Sigmoid colon (tissue), 4 donors: ENCODE results near the gene ABCA1.

Experiments
- CTCF ChIP-seq, 4 experiments: fragments of 450-650 bp in 3 of 4; fragments of 200-600 bp in 1 of 4; IDR thresholded peaks; one replicate each; pipeline ENCODE4 v1.5.1; 2016 to 2019; ENCODE audit warnings: antibody characterized with exemption in 4 of 4, mild to moderate bottlenecking in 3 of 4, moderate library complexity in 2 of 4
- EP300 ChIP-seq, 4 donors: sonication (generic); formaldehyde crosslinking; IDR thresholded peaks; one replicate each; pipeline ENCODE4 v1.6.1; 2017; ENCODE audit warnings: antibody characterized with exemption in 4 of 4
- POLR2A ChIP-seq, 2 donors: fragments of 450-650 bp; IDR thresholded peaks; one replicate each; pipeline ENCODE4 v1.6.1; 2016; ENCODE audit warnings: antibody characterized with exemption in 2 of 2, mild to moderate bottlenecking in 2 of 2, moderate library complexity in 2 of 2
- POLR2AphosphoS5 ChIP-seq, 4 donors: sonication (generic); formaldehyde crosslinking; IDR thresholded peaks; one replicate each; pipeline ENCODE4 v1.6.1; 2017; ENCODE audit warnings: antibody characterized with exemption in 4 of 4

DNA sequence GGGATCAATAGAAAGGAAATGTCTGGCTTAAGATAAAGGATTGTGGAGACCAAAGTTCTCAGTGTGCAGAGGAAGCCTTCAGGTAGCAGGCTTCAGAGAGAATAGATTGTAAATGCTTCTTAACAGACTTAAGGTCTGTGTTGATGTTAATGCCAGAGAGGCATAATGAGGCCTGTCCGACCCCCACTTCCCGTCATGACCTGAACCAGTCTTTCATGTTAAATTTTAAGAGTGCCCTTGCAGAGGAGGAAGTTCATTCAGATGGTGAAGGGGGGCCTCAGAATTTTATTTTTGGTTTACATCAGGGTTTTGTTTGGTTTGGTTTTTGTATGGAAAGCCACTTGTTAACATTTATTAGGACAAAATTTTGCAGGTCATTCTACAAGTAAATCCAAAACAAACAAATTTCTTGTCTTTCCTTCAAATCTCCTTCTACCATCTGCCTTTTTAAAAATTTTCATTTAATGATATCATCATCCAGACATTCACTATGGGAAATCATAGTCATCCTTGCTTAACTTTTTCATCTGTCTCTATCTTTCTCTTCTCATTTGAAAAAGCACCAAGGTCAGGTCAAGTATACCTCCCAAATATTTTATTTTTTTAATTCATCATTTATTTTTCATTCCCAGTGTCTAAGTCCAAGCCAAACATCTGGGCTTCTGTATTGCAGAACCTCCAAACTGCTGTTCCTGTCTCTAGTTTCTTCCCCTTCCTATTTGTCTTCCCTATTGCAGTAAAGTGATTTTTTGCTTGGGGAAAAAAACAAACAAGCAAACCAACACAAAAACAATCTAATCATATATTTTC lies 6.9 kb upstream of the ABCA1 start:
- TF ChIP-seq POLR2A (IDR thresholded peaks at IDR 0.05) = no peak
- TF ChIP-seq CTCF (IDR thresholded peaks at IDR 0.05) = no peak
- TF ChIP-seq POLR2AphosphoS5 (IDR thresholded peaks at IDR 0.05) = no peak
- TF ChIP-seq EP300 (IDR thresholded peaks at IDR 0.05) = no peak
